Cardiac muscle cell (in vitro differentiated cells and primary cell): ENCODE data around the gene ZBTB39. TPM values are rescaled to one million over a fixed set of nuclear protein-coding genes. Genes with fewer than 3 reads are reported as not detected.
"Not testable (repeated sequence)": the region's sequence is repeated elsewhere in the genome, so short reads cannot be mapped to it uniquely, and the experiment has no call there.

Experiments
- DNase-seq, 2 donors: peaks; one replicate each; pipeline versions ENCODE4 v3.0.0 to v3.0.0-alpha.2; 2010 to 2017; ENCODE audit warnings: low read depth in 1 of 2, low spot score in 1 of 2
- H3K27ac ChIP-seq: fragments of 200-600 bp; sonication (generic); 2 replicates; pipeline ENCODE4 v1.5.1; 2016
- H3K27me3 ChIP-seq: fragments of 200-600 bp; sonication (generic); 2 replicates; pipeline ENCODE4 v1.6.0; 2016; ENCODE audit warnings: control low read depth
- H3K36me3 ChIP-seq: fragments of 200-600 bp; sonication (generic); 2 replicates; pipeline ENCODE4 v1.5.1; 2016; ENCODE audit warnings: control low read depth
- H3K4me1 ChIP-seq: fragments of 200-600 bp; sonication (generic); 2 replicates; pipeline ENCODE4 v1.8.1; 2017; ENCODE audit warnings: low read depth, mild to moderate bottlenecking, mixed run types
- H3K4me3 ChIP-seq: fragments of 200-600 bp; sonication (generic); 2 replicates; pipeline ENCODE4 v1.5.1; 2016; ENCODE audit warnings: mild to moderate bottlenecking
- H3K9me3 ChIP-seq: fragments of 200-600 bp; sonication (generic); 2 replicates; pipeline ENCODE4 v1.5.1; 2017; ENCODE audit warnings: low read depth, mild to moderate bottlenecking, control low read depth
- CTCF ChIP-seq: IDR thresholded peaks from 2 replicates; pipeline ENCODE4 v1.5.1; 2012; ENCODE audit warnings: low read depth, mild to moderate bottlenecking, low read length
- polyA plus RNA-seq: library from polyadenylated mRNA; unstranded; fragments of >200 nt; fragmentation: Nextera tagmentation; extraction: Ambion mirVana; gene quantifications from 2 replicates; pipeline ENCODE4 v1.2.1, GENCODE V29; 2016
- total RNA-seq: library from RNA; depleted of rRNA; stranded (reverse); fragments of >200 nt; gene quantifications from 2 replicates; pipeline ENCODE4 v1.2.3, GENCODE V29; 2016

The ZBTB39 gene
- total and polyA plus RNA-seq, 2 experiments from 2014 or later = 8.8 to 17.9 TPM

- H3K4me3 ChIP-seq = no peak overlapping the region
- TF ChIP-seq CTCF = no peak
- H3K4me1 ChIP-seq = no peaks in the 10 kb centered on the region
- no peaks in the 10 kb centered on the region for H3K27me3 ChIP-seq
- no peaks in the 10 kb centered on the region for H3K36me3 ChIP-seq
- H3K9me3 ChIP-seq = no peaks in the 10 kb centered on the region
- H3K27ac ChIP-seq = no peak overlapping the region
- DNase-seq = no peak
These were observed 26.7 kb downstream of the ZBTB39 start for GRCh38 chr12:56979628-56980027.

- Histone ChIP-seq H3K36me3 (no peaks in the 10 kb centered on the region), H3K4me3 (no peak overlapping the region), H3K9me3 (no peaks in the 10 kb centered on the region), H3K27ac (no peak overlapping the region), H3K27me3 (no peaks in the 10 kb centered on the region), H3K4me1 (no peaks in the 10 kb centered on the region)
- TF ChIP-seq CTCF = no peak
- DNase-seq = no peak
These were observed 27.8 kb downstream of the ZBTB39 start for GRCh38 chr12:56978397-56979138.

- not testable (repeated sequence) for H3K27ac ChIP-seq, DNase-seq, H3K9me3 ChIP-seq, H3K4me1 ChIP-seq, H3K36me3 ChIP-seq, H3K4me3 ChIP-seq, H3K27me3 ChIP-seq
These were observed 29.0 kb downstream of the ZBTB39 start for GRCh38 chr12:56977361-56977760.

- H3K4me3 ChIP-seq = not testable (repeated sequence)
These were observed 32.1 kb downstream of the ZBTB39 start for GRCh38 chr12:56974224-56974623.

GRCh38 chr12:56968910-56969309 lies 37.4 kb downstream of the ZBTB39 start:
- not testable (repeated sequence) for H3K27me3 ChIP-seq

More at GRCh38 chr12:56974224-56974623, 32.1 kb downstream of the ZBTB39 start:
- not testable (repeated sequence) for H3K9me3 ChIP-seq, DNase-seq, H3K27ac ChIP-seq, H3K4me1 ChIP-seq, H3K27me3 ChIP-seq, H3K36me3 ChIP-seq

GRCh38 chr12:56965997-56966642 lies 40.2 kb downstream of the ZBTB39 start:
- not testable (repeated sequence) for H3K9me3 ChIP-seq, H3K4me3 ChIP-seq, DNase-seq, H3K4me1 ChIP-seq, H3K27ac ChIP-seq, H3K27me3 ChIP-seq, H3K36me3 ChIP-seq

More at GRCh38 chr12:56968910-56969309, 37.4 kb downstream of the ZBTB39 start:
- not testable (repeated sequence) for H3K27ac ChIP-seq, H3K36me3 ChIP-seq, H3K4me1 ChIP-seq, H3K4me3 ChIP-seq, H3K9me3 ChIP-seq, DNase-seq

GRCh38 chr12:56965124-56965523 lies 41.2 kb downstream of the ZBTB39 start:
- not testable (repeated sequence) for H3K4me3 ChIP-seq, H3K4me1 ChIP-seq, DNase-seq, H3K27me3 ChIP-seq, H3K9me3 ChIP-seq, H3K27ac ChIP-seq, H3K36me3 ChIP-seq

- H3K4me3 ChIP-seq, H3K4me1 ChIP-seq, H3K27me3 ChIP-seq: not testable (repeated sequence)
These were observed 42.8 kb downstream of the ZBTB39 start for GRCh38 chr12:56963557-56963956.

GRCh38 chr12:56962247-56962646 lies 44.1 kb downstream of the ZBTB39 start:
- H3K4me3 ChIP-seq, DNase-seq, H3K9me3 ChIP-seq, H3K27me3 ChIP-seq, H3K36me3 ChIP-seq, H3K27ac ChIP-seq, H3K4me1 ChIP-seq: not testable (repeated sequence)

More at GRCh38 chr12:56963557-56963956, 42.8 kb downstream of the ZBTB39 start:
- H3K36me3 ChIP-seq, DNase-seq, H3K27ac ChIP-seq, H3K9me3 ChIP-seq: not testable (repeated sequence)
